ENCODE data around the gene ALOX15B.
A peak's percentile ranks its signal among the peaks of the same experiment; 100 is the strongest.

The ALOX15B gene

DNA sequence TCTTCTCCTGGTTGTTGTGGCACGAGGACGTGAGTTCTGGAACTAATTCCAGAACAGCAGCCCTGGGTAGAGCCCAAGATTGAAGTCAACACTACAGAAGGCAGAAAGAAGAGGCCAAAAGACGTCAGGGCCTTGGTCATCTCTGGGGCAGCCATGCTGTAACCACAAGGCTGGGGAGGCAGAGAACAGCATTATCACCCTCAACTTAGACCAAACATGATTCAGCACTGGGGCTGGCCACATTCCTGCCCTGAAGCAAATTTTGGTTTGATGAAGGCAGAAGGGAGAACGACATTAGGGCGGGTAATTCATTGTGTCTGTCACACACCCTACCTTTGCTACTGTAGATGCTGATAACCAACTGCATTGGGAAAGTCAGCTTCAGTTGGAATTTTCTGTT is 9.7 kb upstream of the ALOX15B start:
- TF ChIP-seq TEAD4 (IDR thresholded peaks at IDR 0.05) (no peak), EP300 (IDR thresholded peaks at IDR 0.05; ENCODE audit: borderline replicate concordance) (no peak), FOXM1 (IDR thresholded peaks at IDR 0.05; ENCODE audit: borderline replicate concordance, low read depth) (no peak)
- TF ChIP-seq, protein P1, sequence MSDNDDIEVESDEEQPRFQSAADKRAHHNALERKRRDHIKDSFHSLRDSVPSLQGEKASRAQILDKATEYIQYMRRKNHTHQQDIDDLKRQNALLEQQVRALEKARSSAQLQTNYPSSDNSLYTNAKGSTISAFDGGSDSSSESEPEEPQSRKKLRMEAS (IDR thresholded peaks at IDR 0.05) = no peak

DNA sequence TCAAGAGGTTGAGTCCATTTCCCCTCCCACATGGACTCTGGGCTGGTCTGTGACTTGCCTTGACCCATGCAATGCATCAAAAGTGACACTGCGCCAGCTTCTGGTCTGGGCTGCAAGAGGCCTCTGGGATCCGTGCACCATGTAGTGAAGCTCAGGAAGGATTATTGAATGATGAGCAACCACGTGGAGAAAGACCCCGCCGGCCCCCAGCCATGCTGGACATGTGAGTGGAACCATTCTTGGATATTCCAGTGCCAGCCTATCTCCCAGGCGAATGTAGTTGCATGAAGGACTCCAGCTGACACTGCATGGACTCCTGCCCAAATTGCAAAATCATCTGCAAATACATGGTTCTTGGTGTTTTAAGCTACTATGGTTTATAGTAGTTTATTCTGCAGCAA is 7.6 kb upstream of the ALOX15B start:
- no peak for TF ChIP-seq TCF12 (IDR thresholded peaks at IDR 0.05; ENCODE audit: low read depth)
- TF ChIP-seq EP300 (IDR thresholded peaks at IDR 0.05; ENCODE audit: borderline replicate concordance) = no peak
- no peak for TF ChIP-seq TAF1 (IDR thresholded peaks at IDR 0.05; ENCODE audit: low read depth)
- TF ChIP-seq ZBTB7A (IDR thresholded peaks at IDR 0.05; ENCODE audit: low read depth) = no peak

DNA sequence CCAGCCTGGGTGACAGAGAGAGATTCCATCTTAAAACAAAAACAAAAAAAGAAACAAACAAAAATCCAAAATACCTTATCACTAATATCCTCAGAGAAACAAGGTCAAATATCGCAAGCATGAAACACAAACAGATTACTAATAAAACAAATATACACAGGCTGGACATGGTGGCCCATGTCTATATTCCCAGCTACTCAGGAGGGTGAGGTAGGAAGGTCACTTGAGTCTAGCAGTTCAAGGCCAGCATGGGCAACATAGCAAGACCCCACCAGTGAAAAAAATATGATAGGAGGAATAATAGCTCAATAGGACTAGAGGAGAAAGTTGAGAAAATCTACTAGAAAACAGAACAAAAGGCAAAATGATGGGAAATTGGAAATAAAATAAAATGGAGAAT is 6.9 kb upstream of the ALOX15B start:
- no peak for TF ChIP-seq CREB1 (IDR thresholded peaks at IDR 0.05; ENCODE audit: low read depth)
- TF ChIP-seq, protein P2, sequence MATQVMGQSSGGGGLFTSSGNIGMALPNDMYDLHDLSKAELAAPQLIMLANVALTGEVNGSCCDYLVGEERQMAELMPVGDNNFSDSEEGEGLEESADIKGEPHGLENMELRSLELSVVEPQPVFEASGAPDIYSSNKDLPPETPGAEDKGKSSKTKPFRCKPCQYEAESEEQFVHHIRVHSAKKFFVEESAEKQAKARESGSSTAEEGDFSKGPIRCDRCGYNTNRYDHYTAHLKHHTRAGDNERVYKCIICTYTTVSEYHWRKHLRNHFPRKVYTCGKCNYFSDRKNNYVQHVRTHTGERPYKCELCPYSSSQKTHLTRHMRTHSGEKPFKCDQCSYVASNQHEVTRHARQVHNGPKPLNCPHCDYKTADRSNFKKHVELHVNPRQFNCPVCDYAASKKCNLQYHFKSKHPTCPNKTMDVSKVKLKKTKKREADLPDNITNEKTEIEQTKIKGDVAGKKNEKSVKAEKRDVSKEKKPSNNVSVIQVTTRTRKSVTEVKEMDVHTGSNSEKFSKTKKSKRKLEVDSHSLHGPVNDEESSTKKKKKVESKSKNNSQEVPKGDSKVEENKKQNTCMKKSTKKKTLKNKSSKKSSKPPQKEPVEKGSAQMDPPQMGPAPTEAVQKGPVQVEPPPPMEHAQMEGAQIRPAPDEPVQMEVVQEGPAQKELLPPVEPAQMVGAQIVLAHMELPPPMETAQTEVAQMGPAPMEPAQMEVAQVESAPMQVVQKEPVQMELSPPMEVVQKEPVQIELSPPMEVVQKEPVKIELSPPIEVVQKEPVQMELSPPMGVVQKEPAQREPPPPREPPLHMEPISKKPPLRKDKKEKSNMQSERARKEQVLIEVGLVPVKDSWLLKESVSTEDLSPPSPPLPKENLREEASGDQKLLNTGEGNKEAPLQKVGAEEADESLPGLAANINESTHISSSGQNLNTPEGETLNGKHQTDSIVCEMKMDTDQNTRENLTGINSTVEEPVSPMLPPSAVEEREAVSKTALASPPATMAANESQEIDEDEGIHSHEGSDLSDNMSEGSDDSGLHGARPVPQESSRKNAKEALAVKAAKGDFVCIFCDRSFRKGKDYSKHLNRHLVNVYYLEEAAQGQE (IDR thresholded peaks at IDR 0.05; ENCODE audit: low read depth) = no peak

DNA sequence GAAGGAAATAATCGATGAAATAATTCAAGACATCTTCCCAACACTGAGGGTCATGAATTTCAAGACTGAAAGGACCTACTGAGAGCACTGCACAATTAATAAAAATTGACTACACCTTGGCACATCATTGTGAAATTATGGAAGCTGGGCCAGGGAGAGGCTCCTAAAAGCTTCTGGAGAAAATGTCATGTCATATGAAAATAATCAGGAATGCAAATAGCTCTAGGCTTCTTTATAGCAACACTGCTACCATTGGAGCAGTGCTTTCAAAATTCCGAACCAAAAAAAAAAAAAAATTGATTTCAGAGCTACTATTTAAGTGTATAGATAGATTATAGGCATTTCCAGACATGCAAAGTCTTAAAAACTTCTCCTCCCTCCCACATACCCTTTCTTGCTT is 6.4 kb upstream of the ALOX15B start:
- TF ChIP-seq CREB1 (IDR thresholded peaks at IDR 0.05; ENCODE audit: low read depth) (no peak), TCF12 (IDR thresholded peaks at IDR 0.05; ENCODE audit: low read depth) (no peak), ZBTB7A (IDR thresholded peaks at IDR 0.05; ENCODE audit: low read depth) (no peak)
- TF ChIP-seq, protein P1 (IDR thresholded peaks at IDR 0.05) = no peak
- TF ChIP-seq, protein P3, sequence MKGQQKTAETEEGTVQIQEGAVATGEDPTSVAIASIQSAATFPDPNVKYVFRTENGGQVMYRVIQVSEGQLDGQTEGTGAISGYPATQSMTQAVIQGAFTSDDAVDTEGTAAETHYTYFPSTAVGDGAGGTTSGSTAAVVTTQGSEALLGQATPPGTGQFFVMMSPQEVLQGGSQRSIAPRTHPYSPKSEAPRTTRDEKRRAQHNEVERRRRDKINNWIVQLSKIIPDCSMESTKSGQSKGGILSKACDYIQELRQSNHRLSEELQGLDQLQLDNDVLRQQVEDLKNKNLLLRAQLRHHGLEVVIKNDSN (IDR thresholded peaks at IDR 0.05) = no peak

DNA sequence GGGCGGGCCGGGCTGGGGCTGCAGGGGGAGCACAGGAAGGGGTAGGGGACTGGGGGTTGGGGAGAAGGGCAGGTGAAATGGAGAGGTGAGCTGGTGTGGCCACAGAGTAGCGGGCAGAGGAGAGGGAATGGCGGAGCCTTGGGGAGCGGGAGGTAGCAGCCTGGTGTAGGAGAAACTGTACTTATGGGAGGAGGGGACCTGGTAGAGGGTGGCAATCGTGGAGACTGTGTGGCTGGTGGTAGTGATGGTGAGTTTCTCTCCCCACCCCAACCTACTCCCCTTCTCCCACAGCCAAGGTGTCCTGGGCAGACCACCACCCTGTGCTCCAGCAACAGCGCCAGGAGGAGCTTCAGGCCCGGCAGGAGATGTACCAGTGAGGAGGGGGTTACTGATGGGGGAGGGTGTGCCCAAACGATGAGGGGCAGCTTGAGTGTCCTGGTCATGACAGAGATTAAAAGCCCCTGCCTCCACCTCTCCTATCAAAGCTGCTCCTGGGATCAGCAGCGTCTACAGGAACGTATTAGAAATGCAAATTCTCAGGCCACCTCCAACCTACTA is 831 bp downstream of the ALOX15B start:
- TF ChIP-seq TEAD4 (IDR thresholded peaks at IDR 0.05) = no peak
- TF ChIP-seq, protein P1 (IDR thresholded peaks at IDR 0.05) = no peak
- no peak for TF ChIP-seq CEBPB (IDR thresholded peaks at IDR 0.05)
- TF ChIP-seq ZBTB7A (IDR thresholded peaks at IDR 0.05; ENCODE audit: low read depth) = no peak
- TF ChIP-seq TAF1 (IDR thresholded peaks at IDR 0.05; ENCODE audit: low read depth) = no peak
- TF ChIP-seq YY1 (IDR thresholded peaks at IDR 0.05; ENCODE audit: low read depth) = no peak
- no peak for TF ChIP-seq CREB1 (IDR thresholded peaks at IDR 0.05; ENCODE audit: low read depth)
- no peak for TF ChIP-seq RAD21 (IDR thresholded peaks at IDR 0.05; ENCODE audit: low read depth)
- TF ChIP-seq EGR1 (IDR thresholded peaks at IDR 0.05) = no peak

DNA sequence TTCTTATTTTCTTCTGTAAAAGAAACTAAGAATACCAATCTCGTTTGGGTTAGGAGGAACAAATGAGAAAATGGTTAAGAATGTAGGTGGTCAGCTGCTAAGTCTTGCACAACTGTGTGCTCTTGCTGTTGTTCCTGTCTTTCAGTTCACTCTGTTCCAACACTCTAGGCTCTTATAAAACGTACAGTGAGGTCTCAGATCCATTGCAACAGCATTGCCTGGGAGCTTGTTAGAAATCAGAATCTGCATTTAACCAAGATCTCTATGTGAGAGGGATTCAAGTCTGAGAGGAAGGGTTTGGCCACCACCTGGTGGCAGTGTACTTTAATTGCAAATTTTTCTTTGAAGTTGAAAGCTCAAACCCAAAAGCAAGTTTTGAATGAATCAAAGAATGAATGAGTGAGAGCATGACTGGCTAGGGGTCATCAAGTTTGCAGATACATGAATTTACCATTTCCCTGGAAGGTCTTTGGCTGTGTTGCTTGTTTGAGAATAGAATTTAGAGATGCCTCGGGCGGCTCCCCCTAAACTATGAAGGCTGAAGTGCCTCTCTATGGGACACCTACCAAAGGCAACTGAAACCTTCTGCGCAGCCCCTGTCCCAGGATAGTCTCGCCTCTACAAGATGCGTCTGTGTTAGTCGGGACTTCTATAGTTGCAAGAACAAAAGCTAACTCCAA is 2.5 kb downstream of the ALOX15B start:
- TF ChIP-seq EGR1 (IDR thresholded peaks at IDR 0.05) = no peak
- peak; percentile 76 for TF ChIP-seq RAD21 (IDR thresholded peaks at IDR 0.05; ENCODE audit: low read depth)

DNA sequence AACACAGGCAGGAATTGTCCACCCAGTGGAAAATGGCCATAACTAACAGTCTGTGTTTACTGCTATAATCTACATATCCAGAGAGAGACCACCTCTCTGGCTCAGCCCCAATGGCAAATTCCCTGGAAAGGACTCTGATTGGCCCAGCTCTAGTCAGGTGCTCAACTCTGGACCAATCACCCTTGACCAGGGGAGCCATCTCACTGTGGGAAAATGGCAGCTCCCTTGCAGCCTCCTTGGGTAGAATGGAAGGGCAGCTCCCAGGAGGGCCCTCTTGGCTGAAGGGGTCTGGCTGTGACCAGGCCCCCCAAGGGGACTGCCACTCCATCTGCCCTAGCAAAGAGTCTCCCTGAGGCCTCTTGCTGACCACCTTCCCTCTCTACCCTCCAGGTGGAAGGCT is 3.1 kb downstream of the ALOX15B start:
- TF ChIP-seq, protein P3 (IDR thresholded peaks at IDR 0.05) = 0 out of 2 replicates have a peak, but pooled peaks have one; percentile 21
- TF ChIP-seq YY1 (IDR thresholded peaks at IDR 0.05; ENCODE audit: low read depth) = peak; percentile 36; the same call in 1 of the 2 replicates
- TF ChIP-seq, protein P1 (IDR thresholded peaks at IDR 0.05) = no peak
- TF ChIP-seq TEAD4 (IDR thresholded peaks at IDR 0.05) = no peak
- no peak for TF ChIP-seq ZBTB7A (IDR thresholded peaks at IDR 0.05; ENCODE audit: low read depth)
- TF ChIP-seq EGR1 (IDR thresholded peaks at IDR 0.05) = no peak
- no peak for TF ChIP-seq TAF1 (IDR thresholded peaks at IDR 0.05; ENCODE audit: low read depth)
